CD14-positive monocyte (primary cell): ENCODE measurements around the gene SLX9. TPM values are rescaled to one million over a fixed set of nuclear protein-coding genes. Genes with fewer than 3 reads are reported as not detected.

Source experiments
- DNase-seq, 3 donors: peaks; one replicate each; pipeline ENCODE4 v3.0.0-alpha.2; 2011 to 2022
- H2AFZ ChIP-seq: 2 replicates; pipeline ENCODE4 v1.6.0; 2012; ENCODE audit warnings: mild to moderate bottlenecking, low read depth, low read length, inconsistent platforms; ENCODE audit not compliant: insufficient read depth, poor library complexity, severe bottlenecking
- H3K27ac ChIP-seq, 2 donors: 1 replicate in 1 of 2; 2 replicates in 1 of 2; pipeline ENCODE4 v1.5.1; 2012 to 2013; ENCODE audit warnings: low read length in 2 of 2, control low read depth in 1 of 2, inconsistent platforms in 1 of 2, low read depth in 1 of 2, mild to moderate bottlenecking in 1 of 2
- H3K27me3 ChIP-seq, 2 donors: one replicate each; pipeline versions ENCODE4 v1.6.0 to v1.6.1; 2011 to 2013; ENCODE audit warnings: low read length in 2 of 2; ENCODE audit not compliant: control insufficient read depth in 2 of 2, insufficient read depth in 2 of 2
- H3K36me3 ChIP-seq, 2 donors: replicated peaks in 1 of 2; 1 replicate in 1 of 2; 2 replicates in 1 of 2; pipeline versions ENCODE4 v1.5.1 to v1.6.1; 2012 to 2013; ENCODE audit warnings: low read length in 2 of 2, control low read depth in 1 of 2, inconsistent platforms in 1 of 2, mild to moderate bottlenecking in 1 of 2; ENCODE audit not compliant: insufficient read depth in 2 of 2, control insufficient read depth in 1 of 2
- H3K4me1 ChIP-seq, 2 donors: 1 replicate in 1 of 2; 2 replicates in 1 of 2; pipeline versions ENCODE4 v1.5.1 to v1.6.1; 2012 to 2013; ENCODE audit warnings: low read length in 2 of 2, control low read depth in 1 of 2, inconsistent platforms in 1 of 2, mild to moderate bottlenecking in 1 of 2, moderate library complexity in 1 of 2; ENCODE audit not compliant: insufficient read depth in 2 of 2, control insufficient read depth in 1 of 2
- H3K4me2 ChIP-seq: replicated peaks from 2 replicates; pipeline ENCODE3; 2012; ENCODE audit warnings: low read length, moderate library complexity, mild to moderate bottlenecking; ENCODE audit not compliant: poor library complexity, severe bottlenecking; ENCODE audit errors: extremely low read depth
- H3K4me3 ChIP-seq, 3 experiments: fragments of 200-600 bp in 1 of 3; sonication (generic) in 1 of 3; replicated peaks in 1 of 3; 1 replicate in 2 of 3; 2 replicates in 1 of 3; pipeline ENCODE4 v1.5.1; 2011 to 2013; ENCODE audit warnings: low read length in 3 of 3, mild to moderate bottlenecking in 3 of 3, control low read depth in 2 of 3, low read depth in 2 of 3, inconsistent platforms in 1 of 3, moderate library complexity in 1 of 3
- H3K79me2 ChIP-seq: 2 replicates; pipeline ENCODE4 v1.6.0; 2012; ENCODE audit warnings: mild to moderate bottlenecking, control low read depth, inconsistent platforms, low read length, moderate library complexity; ENCODE audit not compliant: insufficient read depth
- H3K9ac ChIP-seq: 2 replicates; pipeline ENCODE4 v1.6.0; 2017; ENCODE audit warnings: low read length, mild to moderate bottlenecking; ENCODE audit not compliant: insufficient read depth, poor library complexity, severe bottlenecking
- H3K9me3 ChIP-seq, 2 donors: replicated peaks in 1 of 2; 1 replicate in 1 of 2; 2 replicates in 1 of 2; pipeline versions ENCODE4 v1.5.1 to v1.6.1; 2012 to 2013; ENCODE audit warnings: low read length in 2 of 2, control low read depth in 1 of 2; ENCODE audit not compliant: control insufficient read depth in 1 of 2, insufficient read depth in 1 of 2
- H4K20me1 ChIP-seq: 2 replicates; pipeline ENCODE4 v1.6.0; 2012; ENCODE audit warnings: mild to moderate bottlenecking, low read length, control low read depth, moderate library complexity; ENCODE audit not compliant: insufficient read depth
- H3K27ac Mint-ChIP-seq, 7 donors: one replicate each; pipeline ENCODE4 v1.8.0; 2020; ENCODE audit warnings: mild to moderate bottlenecking in 7 of 7, mixed read lengths in 7 of 7, moderate library complexity in 6 of 7, inconsistent platforms in 2 of 7
- H3K27me3 Mint-ChIP-seq, 3 donors: one replicate each; pipeline ENCODE4 v1.8.0; 2021 to 2022; ENCODE audit warnings: low read depth in 3 of 3, mild to moderate bottlenecking in 3 of 3, mixed read lengths in 3 of 3, moderate library complexity in 3 of 3, inconsistent platforms in 1 of 3
- H3K36me3 Mint-ChIP-seq, 2 donors: one replicate each; pipeline ENCODE4 v1.8.0; 2020; ENCODE audit warnings: mixed read lengths in 2 of 2, inconsistent platforms in 1 of 2, mild to moderate bottlenecking in 1 of 2
- H3K4me1 Mint-ChIP-seq: one replicate; pipeline ENCODE4 v1.8.0; 2020; ENCODE audit warnings: mild to moderate bottlenecking, mixed read lengths
- H3K4me3 Mint-ChIP-seq, 2 donors: one replicate each; pipeline ENCODE4 v1.8.0; 2020; ENCODE audit warnings: mild to moderate bottlenecking in 2 of 2, mixed read lengths in 2 of 2, moderate library complexity in 1 of 2
- H3K9me3 Mint-ChIP-seq, 7 donors: one replicate each; pipeline ENCODE4 v1.8.0; 2020 to 2022; ENCODE audit warnings: mixed read lengths in 7 of 7, mild to moderate bottlenecking in 6 of 7, moderate library complexity in 6 of 7, inconsistent platforms in 2 of 7
- CTCF ChIP-seq: fragments of 200-600 bp; IDR thresholded peaks from one replicate; pipeline ENCODE4 v1.8.0; 2022; ENCODE audit warnings: antibody characterized with exemption, mild to moderate bottlenecking
- WGBS: methylation state at CpG from one replicate; pipeline ENCODE4 v1.1.5; 2013; ENCODE audit warnings: missing lambda C conversion rate; ENCODE audit not compliant: insufficient coverage; 5-methylcytosine and 5-hydroxymethylcytosine counted together
- intact Hi-C, 2 donors: fragments of 100-400 bp; cut with micrococcal nuclease; formaldehyde crosslinking; loops; one replicate each; pipeline versions ENCODE4 v1.15.0 to v1.15.1; 2023
- polyA plus RNA-seq, 3 donors: library from polyadenylated mRNA; depleted of rRNA in 1 of 3; unstranded in 2 of 3; stranded (reverse) in 1 of 3; fragments of 300-500 nt in 2 of 3; fragments of >200 nt in 1 of 3; fragmentation: Illumina TruSeq in 2 of 3; gene quantifications; 1 replicate in 2 of 3; 2 replicates in 1 of 3; pipeline ENCODE4 v1.2.3, GENCODE V29; 2012 to 2021

SLX9 gene
- polyA plus RNA-seq, 3 donors = 7.5 to 9.0 (median 9.0) TPM

- intact Hi-C loops = no loop called here
Measured at GRCh38 chr21:44890961-44891541, 48.8 kb upstream of the SLX9 start.

GRCh38 chr21:44891631-44892031, 48.2 kb upstream of the SLX9 start:
- H3K27ac Mint-ChIP-seq = peak overlapping the region in 1 of 7 donors; percentile 50
- peaks cover 99% of the 10 kb centered on the region for H4K20me1 ChIP-seq
- H3K27ac ChIP-seq = peak overlapping the region in 1 of 2 donors; percentile 34
- no peak overlapping the region for H2AFZ ChIP-seq
- WGBS = 100% methylated on average over 13 of the region's 15 CpGs
- peaks cover 95 to 98% of the 10 kb centered on the region in 2 donors for H3K36me3 ChIP-seq
- no peaks in the 10 kb centered on the region for H3K27me3 ChIP-seq
- H3K4me2 ChIP-seq = no peak overlapping the region
- peaks cover 0 to 2% (median 0%) of the 10 kb centered on the region in 7 donors for H3K9me3 Mint-ChIP-seq
- peaks cover 71% of the 10 kb centered on the region for H3K79me2 ChIP-seq
- no peak for TF ChIP-seq CTCF
- peaks cover 10% of the 10 kb centered on the region for H3K4me1 Mint-ChIP-seq
- no peak for DNase-seq
- no peaks in the 10 kb centered on the region for H3K9me3 ChIP-seq
- H3K4me3 ChIP-seq = no peak overlapping the region
- no peaks in the 10 kb centered on the region for H3K27me3 Mint-ChIP-seq
- intact Hi-C loops = no loop called here
- H3K4me3 Mint-ChIP-seq = no peak overlapping the region
- peaks cover 64 to 94% of the 10 kb centered on the region in 2 donors for H3K36me3 Mint-ChIP-seq
- H3K9ac ChIP-seq = no peak overlapping the region
- H3K4me1 ChIP-seq = peaks cover 1 to 21% of the 10 kb centered on the region in 2 donors

More at GRCh38 chr21:44890961-44891541, 48.8 kb upstream of the SLX9 start:
- no peak overlapping the region for H2AFZ ChIP-seq
- Mint-ChIP-seq H3K9me3 (peaks cover 0 to 2% (median 0%) of the 10 kb centered on the region in 7 donors), H3K27ac (peak overlapping the region in 3 of 7 donors; percentile 49 to 84 (median 78)), H3K4me1 (peaks cover 11% of the 10 kb centered on the region), H3K27me3 (no peaks in the 10 kb centered on the region), H3K36me3 (peaks cover 66 to 94% of the 10 kb centered on the region in 2 donors), H3K4me3 (no peak overlapping the region)
- peaks cover 65% of the 10 kb centered on the region for H3K79me2 ChIP-seq
- H3K4me1 ChIP-seq = peaks cover 0 to 21% of the 10 kb centered on the region in 2 donors
- H4K20me1 ChIP-seq = peaks cover 99% of the 10 kb centered on the region
- H3K9me3 ChIP-seq = no peaks in the 10 kb centered on the region
- no peak overlapping the region for H3K9ac ChIP-seq
- WGBS = 92% methylated on average over 8 of the region's 9 CpGs
- no peak for TF ChIP-seq CTCF
- no peak for DNase-seq
- H3K27me3 ChIP-seq = no peaks in the 10 kb centered on the region
- H3K4me3 ChIP-seq = no peak overlapping the region
- H3K27ac ChIP-seq = peak overlapping the region; percentile 13 to 34
- H3K36me3 ChIP-seq = peaks cover 95 to 98% of the 10 kb centered on the region in 2 donors
- H3K4me2 ChIP-seq = no peak overlapping the region
